ENCODE measurements around the gene IQGAP2.

- TF ChIP-seq EZH2 (IDR thresholded peaks at IDR 0.05; ENCODE audit: low read length, unreplicated experiment) (no peak), CTCF (conservative IDR thresholded peaks at IDR 0.05; ENCODE audit: low read depth, low read length) (no peak)
Observed at GRCh38 chr5:76475385-76475784, 72.3 kb downstream of the IQGAP2 start.

Data from PC-3 (cell line).